CD14-positive monocyte (primary cell): ENCODE measurements around the gene S100A6. TPM values are rescaled to one million over a fixed set of nuclear protein-coding genes. Genes with fewer than 3 reads are reported as not detected.
"Not testable (repeated sequence)": the region's sequence is repeated elsewhere in the genome, so short reads cannot be mapped to it uniquely, and the experiment has no call there.

Source experiments
- DNase-seq, 3 donors: peaks; one replicate each; pipeline ENCODE4 v3.0.0-alpha.2; 2011 to 2022
- H2AFZ ChIP-seq: 2 replicates; pipeline ENCODE4 v1.6.0; 2012; ENCODE audit warnings: mild to moderate bottlenecking, low read depth, low read length, inconsistent platforms; ENCODE audit not compliant: insufficient read depth, poor library complexity, severe bottlenecking
- H3K27ac ChIP-seq, 2 donors: 1 replicate in 1 of 2; 2 replicates in 1 of 2; pipeline ENCODE4 v1.5.1; 2012 to 2013; ENCODE audit warnings: low read length in 2 of 2, control low read depth in 1 of 2, inconsistent platforms in 1 of 2, low read depth in 1 of 2, mild to moderate bottlenecking in 1 of 2
- H3K27me3 ChIP-seq, 2 donors: one replicate each; pipeline versions ENCODE4 v1.6.0 to v1.6.1; 2011 to 2013; ENCODE audit warnings: low read length in 2 of 2; ENCODE audit not compliant: control insufficient read depth in 2 of 2, insufficient read depth in 2 of 2
- H3K36me3 ChIP-seq, 2 donors: replicated peaks in 1 of 2; 1 replicate in 1 of 2; 2 replicates in 1 of 2; pipeline versions ENCODE4 v1.5.1 to v1.6.1; 2012 to 2013; ENCODE audit warnings: low read length in 2 of 2, control low read depth in 1 of 2, inconsistent platforms in 1 of 2, mild to moderate bottlenecking in 1 of 2; ENCODE audit not compliant: insufficient read depth in 2 of 2, control insufficient read depth in 1 of 2
- H3K4me1 ChIP-seq, 2 donors: 1 replicate in 1 of 2; 2 replicates in 1 of 2; pipeline versions ENCODE4 v1.5.1 to v1.6.1; 2012 to 2013; ENCODE audit warnings: low read length in 2 of 2, control low read depth in 1 of 2, inconsistent platforms in 1 of 2, mild to moderate bottlenecking in 1 of 2, moderate library complexity in 1 of 2; ENCODE audit not compliant: insufficient read depth in 2 of 2, control insufficient read depth in 1 of 2
- H3K4me2 ChIP-seq: replicated peaks from 2 replicates; pipeline ENCODE3; 2012; ENCODE audit warnings: low read length, moderate library complexity, mild to moderate bottlenecking; ENCODE audit not compliant: poor library complexity, severe bottlenecking; ENCODE audit errors: extremely low read depth
- H3K4me3 ChIP-seq, 3 experiments: fragments of 200-600 bp in 1 of 3; sonication (generic) in 1 of 3; replicated peaks in 1 of 3; 1 replicate in 2 of 3; 2 replicates in 1 of 3; pipeline ENCODE4 v1.5.1; 2011 to 2013; ENCODE audit warnings: low read length in 3 of 3, mild to moderate bottlenecking in 3 of 3, control low read depth in 2 of 3, low read depth in 2 of 3, inconsistent platforms in 1 of 3, moderate library complexity in 1 of 3
- H3K79me2 ChIP-seq: 2 replicates; pipeline ENCODE4 v1.6.0; 2012; ENCODE audit warnings: mild to moderate bottlenecking, control low read depth, inconsistent platforms, low read length, moderate library complexity; ENCODE audit not compliant: insufficient read depth
- H3K9ac ChIP-seq: 2 replicates; pipeline ENCODE4 v1.6.0; 2017; ENCODE audit warnings: low read length, mild to moderate bottlenecking; ENCODE audit not compliant: insufficient read depth, poor library complexity, severe bottlenecking
- H3K9me3 ChIP-seq, 2 donors: replicated peaks in 1 of 2; 1 replicate in 1 of 2; 2 replicates in 1 of 2; pipeline versions ENCODE4 v1.5.1 to v1.6.1; 2012 to 2013; ENCODE audit warnings: low read length in 2 of 2, control low read depth in 1 of 2; ENCODE audit not compliant: control insufficient read depth in 1 of 2, insufficient read depth in 1 of 2
- H4K20me1 ChIP-seq: 2 replicates; pipeline ENCODE4 v1.6.0; 2012; ENCODE audit warnings: mild to moderate bottlenecking, low read length, control low read depth, moderate library complexity; ENCODE audit not compliant: insufficient read depth
- H3K27ac Mint-ChIP-seq, 7 donors: one replicate each; pipeline ENCODE4 v1.8.0; 2020; ENCODE audit warnings: mild to moderate bottlenecking in 7 of 7, mixed read lengths in 7 of 7, moderate library complexity in 6 of 7, inconsistent platforms in 2 of 7
- H3K27me3 Mint-ChIP-seq, 3 donors: one replicate each; pipeline ENCODE4 v1.8.0; 2021 to 2022; ENCODE audit warnings: low read depth in 3 of 3, mild to moderate bottlenecking in 3 of 3, mixed read lengths in 3 of 3, moderate library complexity in 3 of 3, inconsistent platforms in 1 of 3
- H3K36me3 Mint-ChIP-seq, 2 donors: one replicate each; pipeline ENCODE4 v1.8.0; 2020; ENCODE audit warnings: mixed read lengths in 2 of 2, inconsistent platforms in 1 of 2, mild to moderate bottlenecking in 1 of 2
- H3K4me1 Mint-ChIP-seq: one replicate; pipeline ENCODE4 v1.8.0; 2020; ENCODE audit warnings: mild to moderate bottlenecking, mixed read lengths
- H3K4me3 Mint-ChIP-seq, 2 donors: one replicate each; pipeline ENCODE4 v1.8.0; 2020; ENCODE audit warnings: mild to moderate bottlenecking in 2 of 2, mixed read lengths in 2 of 2, moderate library complexity in 1 of 2
- H3K9me3 Mint-ChIP-seq, 7 donors: one replicate each; pipeline ENCODE4 v1.8.0; 2020 to 2022; ENCODE audit warnings: mixed read lengths in 7 of 7, mild to moderate bottlenecking in 6 of 7, moderate library complexity in 6 of 7, inconsistent platforms in 2 of 7
- CTCF ChIP-seq: fragments of 200-600 bp; IDR thresholded peaks from one replicate; pipeline ENCODE4 v1.8.0; 2022; ENCODE audit warnings: antibody characterized with exemption, mild to moderate bottlenecking
- WGBS: methylation state at CpG from one replicate; pipeline ENCODE4 v1.1.5; 2013; ENCODE audit warnings: missing lambda C conversion rate; ENCODE audit not compliant: insufficient coverage; 5-methylcytosine and 5-hydroxymethylcytosine counted together
- intact Hi-C, 2 donors: fragments of 100-400 bp; cut with micrococcal nuclease; formaldehyde crosslinking; loops; one replicate each; pipeline versions ENCODE4 v1.15.0 to v1.15.1; 2023
- polyA plus RNA-seq, 3 donors: library from polyadenylated mRNA; depleted of rRNA in 1 of 3; unstranded in 2 of 3; stranded (reverse) in 1 of 3; fragments of 300-500 nt in 2 of 3; fragments of >200 nt in 1 of 3; fragmentation: Illumina TruSeq in 2 of 3; gene quantifications; 1 replicate in 2 of 3; 2 replicates in 1 of 3; pipeline ENCODE4 v1.2.3, GENCODE V29; 2012 to 2021

Gene S100A6
- polyA plus RNA-seq, 3 donors, result 1,242 to 5,004 (median 4,414) TPM

GRCh38 chr1:153526132-153526543 is 9.7 kb downstream of the S100A6 start:
- intact Hi-C loops, result no loop called here
- no peaks in the 10 kb centered on the region for H3K9me3 ChIP-seq
- H3K4me3 ChIP-seq, result no peak overlapping the region
- no peak overlapping the region for H3K4me2 ChIP-seq
- H3K27me3 ChIP-seq, result no peaks in the 10 kb centered on the region
- no peaks in the 10 kb centered on the region for H3K79me2 ChIP-seq
- Mint-ChIP-seq H3K36me3 (peaks cover 13 to 26% of the 10 kb centered on the region in 2 donors), H3K27ac (peak overlapping the region in 2 of 7 donors; percentile 4 to 43), H3K27me3 (peaks cover 0 to 4% (median 0%) of the 10 kb centered on the region in 3 donors), H3K4me3 (no peak overlapping the region), H3K9me3 (peaks cover 0 to 7% (median 3%) of the 10 kb centered on the region in 7 donors), H3K4me1 (peaks cover 38% of the 10 kb centered on the region)
- peaks cover 0 to 4% of the 10 kb centered on the region in 2 donors for H3K36me3 ChIP-seq
- WGBS, result 11% methylated on average over 4 of the region's 8 CpGs
- H3K4me1 ChIP-seq, result peaks cover 26 to 32% of the 10 kb centered on the region in 2 donors
- no peak for TF ChIP-seq CTCF
- no peaks in the 10 kb centered on the region for H4K20me1 ChIP-seq
- no peak overlapping the region for H3K27ac ChIP-seq
- DNase-seq, result no peak
- no peak overlapping the region for H3K9ac ChIP-seq
- no peak overlapping the region for H2AFZ ChIP-seq

- Histone ChIP-seq H3K4me1 (peaks cover 26 to 32% of the 10 kb centered on the region in 2 donors), H3K4me2 (no peak overlapping the region), H3K27me3 (no peaks in the 10 kb centered on the region), H3K27ac (no peak overlapping the region), H3K4me3 (no peak overlapping the region), H3K9me3 (no peaks in the 10 kb centered on the region), H3K79me2 (no peaks in the 10 kb centered on the region), H2AFZ (no peak overlapping the region), H4K20me1 (no peaks in the 10 kb centered on the region), H3K9ac (no peak overlapping the region), H3K36me3 (no peaks in the 10 kb centered on the region)
- intact Hi-C loops, result no loop called here
- no peak for DNase-seq
- H3K4me1 Mint-ChIP-seq, result peaks cover 42% of the 10 kb centered on the region
- H3K36me3 Mint-ChIP-seq, result peaks cover 11 to 17% of the 10 kb centered on the region in 2 donors
- no peak for TF ChIP-seq CTCF
- peak overlapping the region in 1 of 7 donors; percentile 42 for H3K27ac Mint-ChIP-seq
- no peak overlapping the region for H3K4me3 Mint-ChIP-seq
- peaks cover 0 to 7% (median 3%) of the 10 kb centered on the region in 7 donors for H3K9me3 Mint-ChIP-seq
- peaks cover 0 to 4% (median 0%) of the 10 kb centered on the region in 3 donors for H3K27me3 Mint-ChIP-seq
- 100% methylated on average over 1 of the region's 3 CpGs for WGBS
Measured at GRCh38 chr1:153525088-153525728, 10.6 kb downstream of the S100A6 start.

DNA sequence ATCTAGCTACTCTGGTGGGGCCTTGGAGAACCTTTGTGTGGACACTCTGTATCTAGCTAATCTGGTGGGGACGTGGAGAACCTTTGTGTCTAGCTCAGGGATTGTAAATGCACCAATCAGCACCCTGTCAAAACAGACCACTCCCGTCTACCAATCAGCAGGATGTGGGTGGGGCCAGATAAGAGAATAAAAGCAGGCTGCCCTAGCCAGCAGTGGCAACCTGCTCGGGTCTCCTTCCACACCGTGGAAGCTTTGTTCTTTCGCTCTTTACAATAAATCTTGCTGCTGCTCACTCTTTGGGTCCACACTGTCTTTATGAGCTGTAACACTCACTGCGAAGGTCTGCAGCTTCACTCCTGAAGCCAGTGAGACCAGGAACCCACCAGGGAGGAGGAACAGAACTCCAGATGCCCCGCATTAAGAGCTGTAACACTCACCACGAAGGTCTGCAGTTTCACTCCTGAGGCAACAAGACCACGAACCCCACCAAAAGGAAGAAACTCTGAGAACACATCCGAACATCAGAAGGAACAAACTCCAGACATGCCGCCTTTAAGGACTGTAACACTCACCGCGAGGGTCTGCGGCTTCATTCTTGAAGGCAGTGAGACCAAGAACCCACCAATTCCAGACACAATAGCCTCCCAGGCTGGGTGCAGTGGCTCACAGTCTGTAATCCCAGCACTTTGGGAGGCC is 13.3 kb downstream of the S100A6 start:
- H3K4me3 Mint-ChIP-seq, result peak overlapping the region in 1 of 2 donors; percentile 2
- H4K20me1 ChIP-seq, H3K36me3 ChIP-seq, H3K27me3 ChIP-seq, intact Hi-C loops, H3K27me3 Mint-ChIP-seq, H3K9me3 Mint-ChIP-seq, H3K27ac ChIP-seq, H3K4me3 ChIP-seq, H2AFZ ChIP-seq, H3K9ac ChIP-seq, H3K79me2 ChIP-seq, H3K9me3 ChIP-seq, H3K36me3 Mint-ChIP-seq, DNase-seq, H3K4me2 ChIP-seq: not testable (repeated sequence)
- peaks cover 43 to 48% of the 10 kb centered on the region in 2 donors for H3K4me1 ChIP-seq
- H3K4me1 Mint-ChIP-seq, result peaks cover 54% of the 10 kb centered on the region
- H3K27ac Mint-ChIP-seq, result peak overlapping the region in 2 of 7 donors; percentile 10 to 56
- 13% methylated on average over 9 of the region's 14 CpGs for WGBS
